ENCODE data around the gene CUZD1.

CUZD1 gene

DNA sequence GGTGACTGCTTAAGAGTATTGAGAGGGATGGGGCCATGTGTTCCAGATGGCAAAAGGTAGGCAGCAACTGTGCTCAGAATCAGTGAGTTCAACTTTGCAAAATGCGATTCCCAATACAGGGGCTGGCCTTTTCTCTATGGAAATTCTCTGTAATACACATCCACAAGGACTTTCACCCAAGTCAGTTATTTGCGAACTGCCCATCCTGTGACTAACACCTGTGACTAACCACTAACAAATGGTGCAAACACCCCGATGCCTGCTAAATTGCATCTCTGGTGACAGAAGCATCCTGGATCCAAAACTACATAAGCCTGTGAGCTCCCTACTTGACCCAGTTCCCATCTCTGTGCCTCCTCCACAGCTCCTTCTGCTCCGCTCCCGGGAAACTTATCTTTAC lies 9.0 kb upstream of the CUZD1 start:
- no peak for DNase-seq (ENCODE audit: low spot score)

DNA sequence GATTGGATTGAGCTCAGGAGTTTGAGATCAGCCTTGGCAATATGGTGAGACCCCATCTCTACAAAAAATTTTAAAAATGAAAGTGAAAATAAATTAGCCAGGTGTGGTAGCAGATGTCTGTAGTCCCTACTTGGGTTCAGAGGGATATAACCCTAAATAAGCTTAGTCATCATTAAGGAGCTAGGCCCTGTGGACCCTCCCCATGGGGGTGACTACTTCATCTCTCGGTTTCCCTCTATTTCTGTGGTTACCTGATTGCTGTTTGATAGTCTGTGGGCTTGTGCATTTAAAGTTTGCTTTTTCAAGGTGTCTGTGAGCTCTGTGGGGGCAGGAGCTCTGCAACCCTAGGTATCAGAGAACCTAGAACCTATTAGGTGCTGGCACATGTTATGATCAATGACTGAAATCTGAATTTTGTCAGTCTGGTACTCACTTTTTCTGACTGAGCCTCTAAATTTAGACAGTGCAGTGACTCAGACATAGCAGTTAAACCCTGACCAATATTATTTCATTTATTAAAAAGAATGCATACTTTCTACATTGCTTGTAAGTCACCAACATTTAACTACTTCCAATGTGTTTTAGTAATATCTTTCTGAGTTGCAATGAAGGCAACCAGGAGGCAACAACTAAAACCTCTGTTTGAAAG lies 8.1 kb upstream of the CUZD1 start:
- DNase-seq (ENCODE audit: low spot score) = no peak

DNA sequence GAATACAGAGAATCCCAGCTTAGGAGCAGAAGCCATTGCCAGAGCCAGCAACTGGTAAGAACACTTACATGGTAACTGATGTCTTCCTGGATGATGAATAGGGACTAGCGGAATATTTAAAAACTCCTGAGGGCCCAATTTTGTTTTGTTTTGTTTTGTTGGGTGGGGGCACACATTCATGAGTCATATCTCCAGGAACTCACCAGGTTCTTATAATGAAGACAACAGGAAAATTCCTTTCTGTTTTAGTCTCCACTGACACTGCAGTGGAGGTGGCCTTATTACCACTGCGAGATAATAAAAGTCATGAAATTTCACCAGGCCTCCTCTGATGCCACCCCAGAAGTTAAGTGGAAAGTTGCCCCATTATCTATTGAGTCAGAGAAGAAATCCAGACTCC lies 6.6 kb upstream of the CUZD1 start:
- no peak for DNase-seq (ENCODE audit: low spot score)

DNA sequence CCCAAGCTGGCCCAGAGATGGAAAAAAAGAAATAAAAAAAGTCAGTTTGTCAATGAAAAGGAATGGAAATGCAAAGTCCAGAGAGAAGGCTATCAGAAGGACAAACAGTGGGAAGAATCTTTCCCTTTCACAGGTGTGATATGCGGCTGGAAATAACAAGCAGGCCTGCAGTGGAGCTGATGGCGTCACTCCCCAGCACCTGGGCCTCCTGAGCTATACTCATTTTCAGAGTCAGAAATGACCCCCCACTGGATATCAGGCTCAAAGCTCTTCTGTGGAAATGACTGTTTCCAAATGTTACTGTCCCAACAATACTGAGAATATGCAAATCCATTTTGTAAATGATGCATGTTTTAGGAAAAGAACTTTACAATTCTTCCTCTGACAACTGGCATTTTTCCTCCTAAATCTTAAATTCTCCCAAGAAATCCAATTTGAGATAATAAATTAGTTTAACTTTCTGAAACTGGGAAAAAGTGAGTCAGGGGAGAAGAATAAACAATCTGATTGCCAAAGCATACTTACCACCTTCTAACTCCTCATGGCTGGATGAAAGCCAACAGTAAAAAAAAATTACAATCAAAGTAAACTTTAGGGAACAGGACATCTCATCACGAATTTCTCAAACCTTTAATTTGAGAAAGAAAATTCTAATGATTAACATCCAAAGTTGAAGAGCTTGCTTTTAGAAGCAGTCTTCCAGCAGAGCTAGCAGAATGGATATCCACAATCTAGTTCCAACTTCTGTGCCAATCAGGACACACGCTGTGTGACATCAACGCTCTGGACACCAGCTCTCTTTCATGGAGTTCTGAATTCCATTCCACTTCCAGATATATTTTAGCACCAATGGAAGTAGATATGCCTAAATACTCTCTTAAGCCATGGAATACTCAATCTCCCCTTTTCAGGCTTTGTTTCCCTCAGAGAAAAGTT lies 5.3 kb upstream of the CUZD1 start:
- DNase-seq (ENCODE audit: low spot score) = no peak

DNA sequence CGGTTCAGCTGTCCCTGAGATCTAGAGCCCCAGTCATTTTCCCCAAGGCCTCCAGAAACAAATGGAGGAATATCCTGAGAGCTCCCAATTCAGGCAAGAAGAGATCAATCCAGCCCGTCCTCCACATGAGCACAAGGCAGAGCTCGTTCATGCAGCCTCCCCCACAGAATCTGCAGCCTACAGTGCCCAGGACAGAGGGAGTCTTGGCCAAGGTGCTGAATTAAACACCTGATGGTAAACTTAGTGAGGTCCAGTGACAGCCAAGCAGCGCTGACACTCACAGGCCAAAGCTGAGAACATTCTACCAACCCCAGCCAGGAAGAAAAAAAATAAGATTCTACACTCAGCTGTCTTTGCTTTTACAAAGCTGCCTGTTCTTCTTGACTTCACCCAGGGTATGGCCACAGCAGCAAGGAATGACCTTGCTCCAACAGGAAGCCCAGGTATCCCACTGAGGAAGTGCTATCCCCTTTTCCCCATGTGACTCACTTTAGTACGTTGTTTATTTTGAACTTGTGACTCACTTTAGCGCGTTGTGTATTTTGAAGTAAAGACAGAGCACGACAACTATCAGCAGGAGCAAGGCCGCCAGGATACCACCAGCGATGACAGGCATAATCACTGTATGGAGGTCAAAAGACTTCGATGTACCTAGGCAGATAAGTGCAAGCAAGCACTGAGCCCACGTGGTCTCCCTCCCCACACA lies 4.4 kb upstream of the CUZD1 start:
- DNase-seq (ENCODE audit: low spot score) = no peak

DNA sequence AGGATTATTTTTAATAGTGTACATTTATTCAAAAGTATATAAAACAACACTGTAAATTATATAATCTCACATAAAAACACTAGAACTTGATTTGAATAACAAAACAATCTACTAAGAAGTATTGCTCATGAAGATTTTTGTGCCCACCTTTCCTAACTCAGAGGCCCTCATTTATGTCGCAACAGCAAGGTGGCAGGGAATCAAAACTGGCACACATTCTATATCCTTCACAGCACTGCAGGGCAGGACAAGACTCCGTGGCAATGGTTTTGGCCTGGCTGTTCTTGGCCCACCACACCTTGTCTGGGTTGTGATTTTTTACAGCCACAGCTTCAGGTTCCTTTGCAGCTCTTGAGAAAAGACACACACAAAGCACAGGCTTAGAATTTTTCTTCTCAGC lies 3.4 kb upstream of the CUZD1 start:
- no peak for DNase-seq (ENCODE audit: low spot score)

DNA sequence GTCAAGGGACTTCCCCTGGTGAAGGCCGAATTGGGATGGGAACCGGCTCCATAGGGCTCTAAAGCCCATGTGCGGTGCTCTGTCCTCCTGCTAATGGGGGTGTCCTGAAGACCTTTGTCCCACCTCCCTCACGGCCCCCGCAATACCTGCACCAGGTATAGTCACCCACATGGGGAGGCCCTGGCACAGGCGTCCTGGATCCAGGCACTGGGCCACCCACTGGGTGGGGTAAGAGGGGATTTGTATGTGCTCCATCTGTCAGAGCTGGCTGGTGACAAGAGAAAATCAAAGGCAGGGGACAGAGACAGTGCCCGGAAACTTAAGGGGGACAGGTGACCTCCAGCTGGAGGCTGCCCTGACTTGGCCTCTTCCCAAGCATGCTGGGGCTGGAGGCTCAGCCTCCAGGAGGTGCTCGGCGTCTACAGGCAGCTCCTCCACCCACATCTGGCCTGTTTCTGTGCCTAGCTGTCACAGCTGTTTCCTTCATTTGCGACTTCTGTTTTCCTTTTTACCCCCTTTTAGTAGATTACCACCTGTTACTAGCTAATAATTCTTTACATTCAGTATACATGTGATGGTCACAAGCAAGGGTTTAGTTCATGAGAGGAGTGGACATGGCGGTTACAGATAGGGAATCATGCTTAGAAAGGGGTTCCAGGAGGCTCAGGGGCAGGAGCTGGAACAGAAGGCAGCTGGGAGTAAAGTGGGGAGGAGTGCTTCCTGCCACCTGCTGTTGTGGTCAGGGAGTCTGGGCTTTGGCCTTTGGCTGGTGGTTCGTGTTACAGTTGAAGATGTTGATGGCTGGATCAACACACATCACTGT lies 2.3 kb upstream of the CUZD1 start:
- DNase-seq (ENCODE audit: low spot score) = no peak

DNA sequence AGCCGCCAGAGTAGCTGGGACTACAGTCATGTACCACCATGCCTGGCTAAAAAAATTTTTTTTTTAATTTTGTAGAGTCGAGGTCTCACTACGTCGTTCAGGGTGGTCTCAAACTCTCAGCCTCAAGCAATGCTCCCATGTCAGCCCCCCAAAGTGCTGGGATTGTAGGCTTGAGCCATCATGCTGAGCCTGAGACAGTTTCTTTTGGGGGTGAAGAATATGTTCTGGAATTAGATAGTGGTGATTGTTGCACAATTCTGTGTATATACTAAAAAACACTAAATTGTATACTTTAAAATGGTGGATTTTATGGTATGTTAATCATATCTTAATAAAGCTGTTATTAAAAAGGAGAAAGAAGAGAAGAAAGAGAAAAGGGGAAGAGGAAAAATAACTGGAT lies 1.5 kb downstream of the CUZD1 start:
- DNase-seq (ENCODE audit: low spot score) = no peak

DNA sequence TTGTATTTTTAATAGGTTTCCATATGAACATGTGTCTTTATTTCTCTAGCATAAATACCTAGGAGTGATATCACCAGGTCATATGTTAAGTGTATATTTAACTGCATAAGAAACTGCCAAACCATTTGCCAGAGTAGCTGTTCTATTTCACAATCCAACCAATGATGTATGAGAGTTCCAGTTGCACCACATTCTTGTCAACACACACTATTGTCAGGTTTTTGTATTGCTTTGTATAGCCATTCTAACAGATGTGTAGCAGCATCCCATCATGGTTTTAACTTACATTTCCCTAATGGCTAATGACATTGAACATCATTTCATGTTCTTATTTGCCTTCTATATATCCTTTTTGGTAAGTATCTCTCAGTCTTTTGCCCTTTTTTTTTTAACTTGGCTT lies 4.1 kb downstream of the CUZD1 start:
- DNase-seq (ENCODE audit: low spot score) = no peak

DNA sequence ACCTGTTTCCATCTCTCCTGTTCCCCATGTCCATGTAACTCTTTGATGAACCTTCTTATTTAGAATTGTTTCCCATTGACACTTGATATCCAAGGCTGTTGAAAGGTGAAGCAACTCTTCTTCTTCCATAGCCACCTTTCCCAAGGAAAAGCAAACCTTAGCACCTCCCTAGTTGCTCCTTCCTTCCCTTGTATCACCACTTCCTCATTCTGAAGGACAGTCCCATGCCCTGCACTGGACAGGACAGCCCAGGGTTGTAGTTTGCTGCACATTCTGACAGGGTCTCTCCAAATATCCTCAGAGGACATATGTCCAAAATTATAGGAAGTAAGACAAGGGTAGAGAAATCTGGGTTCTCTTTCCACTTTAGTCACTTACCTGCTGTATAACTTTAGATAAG lies 6.2 kb downstream of the CUZD1 start:
- DNase-seq (ENCODE audit: low spot score) = no peak

DNA sequence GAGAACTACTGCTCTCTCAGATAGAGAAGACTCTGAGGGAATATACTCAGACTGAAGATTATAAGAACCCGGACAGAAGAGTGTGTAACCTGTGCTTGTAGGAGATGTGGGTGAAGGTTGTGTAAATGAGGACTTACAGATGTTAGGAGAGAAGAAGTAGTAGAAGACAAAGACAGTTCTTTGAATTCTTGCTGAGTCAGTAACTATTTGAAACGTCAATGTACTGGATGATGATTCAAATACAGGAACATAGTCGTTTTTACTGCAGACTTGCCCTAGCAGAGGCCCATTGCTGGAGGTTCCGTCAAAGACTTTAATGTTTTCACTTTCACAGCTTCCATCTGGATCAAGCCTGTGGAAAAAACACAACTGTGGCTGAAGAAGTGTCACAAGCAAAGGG lies 6.8 kb downstream of the CUZD1 start:
- no peak for DNase-seq (ENCODE audit: low spot score)

DNA sequence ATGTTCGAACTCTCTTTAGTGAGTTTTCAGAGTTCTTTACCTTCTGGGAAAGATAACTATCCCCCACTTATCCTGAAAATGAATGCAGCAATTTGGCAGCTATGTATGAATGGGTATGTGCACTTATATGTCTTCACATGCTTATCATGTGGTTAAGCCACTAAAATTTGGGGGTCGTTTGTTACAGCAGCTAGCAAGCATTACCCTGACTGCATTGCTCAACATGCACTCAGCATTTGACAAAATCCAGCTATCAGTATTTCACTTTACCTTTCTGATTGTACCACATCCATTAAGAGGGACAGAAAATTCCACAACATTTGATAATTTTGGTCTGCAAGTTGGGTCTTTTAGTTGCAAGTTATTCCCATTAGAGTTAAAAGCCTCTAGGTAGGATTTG lies 9.7 kb downstream of the CUZD1 start:
- no peak for DNase-seq (ENCODE audit: low spot score)

DNA sequence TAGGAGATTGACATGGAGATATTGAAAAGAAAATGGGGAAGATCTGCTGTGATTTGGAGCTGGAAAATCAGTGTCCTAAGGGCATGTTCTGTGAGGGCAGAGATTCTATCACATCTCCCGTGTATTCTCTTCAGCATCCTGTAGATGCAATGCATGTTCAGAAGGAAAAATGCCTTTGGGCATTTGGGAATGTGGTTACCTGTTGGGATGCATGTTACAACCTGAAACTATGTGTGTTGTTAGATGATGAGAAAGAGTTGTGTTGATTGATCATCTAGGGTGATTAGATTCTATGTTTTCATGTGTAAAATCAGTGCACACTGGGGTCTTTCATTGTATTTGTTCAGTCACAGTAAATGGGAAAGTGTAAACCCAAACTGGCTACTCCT lies 14.7 kb downstream of the CUZD1 start:
- DNase-seq (ENCODE audit: low spot score) = no peak

DNA sequence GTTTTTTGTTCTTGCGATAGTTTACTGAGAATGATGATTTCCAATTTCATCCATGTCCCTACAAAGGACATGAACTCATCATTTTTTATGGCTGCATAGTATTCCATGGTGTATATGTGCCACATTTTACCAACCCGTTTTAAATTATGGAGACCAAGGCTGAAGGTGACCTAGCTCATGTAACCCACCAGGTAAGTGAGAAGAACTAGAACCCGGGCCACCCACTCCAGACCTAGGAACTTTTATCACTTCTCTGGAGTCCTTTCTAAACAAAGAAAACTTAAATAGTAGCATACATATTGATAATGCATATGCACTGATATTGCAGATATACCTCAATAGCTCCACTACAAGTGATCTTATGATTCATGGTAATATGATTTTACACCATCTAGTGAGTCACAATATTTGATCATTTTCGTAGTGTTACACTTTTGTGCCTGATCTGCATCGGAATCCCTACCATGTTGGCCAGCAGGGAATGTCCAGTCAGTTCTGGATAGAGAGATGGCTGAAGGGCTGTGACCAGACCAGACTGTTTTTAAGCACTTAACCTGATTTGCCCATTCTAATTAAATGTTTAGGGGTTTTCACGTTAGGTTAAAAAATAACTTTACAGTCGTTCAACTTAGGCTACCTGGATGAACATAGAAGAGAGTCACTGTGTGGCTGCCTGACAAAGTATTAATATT lies 15.2 kb downstream of the CUZD1 start:
- no peak for DNase-seq (ENCODE audit: low spot score)

DNA sequence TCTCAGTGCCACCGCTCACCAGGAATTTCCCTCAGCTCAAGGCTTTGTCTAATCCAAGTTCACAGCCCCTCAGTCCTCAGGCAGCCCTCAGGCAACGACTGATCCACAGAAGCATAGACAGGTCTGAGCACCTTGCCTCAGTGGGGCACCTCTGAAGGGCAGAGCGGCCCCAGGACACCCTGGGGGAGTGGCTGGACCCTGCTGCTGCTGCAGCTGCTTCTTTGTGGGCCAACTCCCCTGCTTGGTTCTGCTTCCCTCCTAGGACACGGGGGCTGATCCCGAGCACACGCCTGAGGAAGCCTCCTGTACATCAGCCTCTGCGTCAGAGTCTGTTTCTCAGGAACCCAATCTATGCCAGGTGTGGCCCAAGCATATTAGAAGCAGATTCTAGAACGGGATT lies 16.2 kb downstream of the CUZD1 start:
- DNase-seq (ENCODE audit: low spot score) = no peak

DNA sequence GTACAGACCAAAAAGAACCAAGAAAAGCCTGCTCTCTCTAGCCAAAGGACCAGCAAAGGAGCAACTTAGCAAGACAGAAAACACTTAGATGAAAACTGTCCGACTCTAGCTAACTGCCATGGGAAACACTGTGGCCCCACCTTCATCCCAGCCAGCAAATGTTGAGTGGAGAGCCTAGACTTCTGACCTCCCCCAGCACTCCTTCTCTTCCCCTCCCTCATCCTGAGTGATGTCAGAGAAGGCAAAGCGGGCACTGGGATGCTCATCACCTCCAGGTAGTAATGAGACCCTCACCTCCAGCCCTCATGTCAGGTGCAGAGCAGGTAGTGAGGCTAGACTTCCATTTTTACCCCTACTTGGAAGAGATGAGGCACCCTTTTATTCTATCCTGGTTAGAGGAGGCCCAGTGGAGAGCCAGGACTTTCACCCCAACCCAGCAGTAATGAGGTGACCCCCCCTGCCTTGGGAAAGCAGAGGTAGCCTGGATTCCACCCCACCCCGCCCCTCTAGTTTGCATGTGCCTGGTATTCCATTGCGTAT lies 16.9 kb downstream of the CUZD1 start:
- DNase-seq (ENCODE audit: low spot score) = no peak

DNA sequence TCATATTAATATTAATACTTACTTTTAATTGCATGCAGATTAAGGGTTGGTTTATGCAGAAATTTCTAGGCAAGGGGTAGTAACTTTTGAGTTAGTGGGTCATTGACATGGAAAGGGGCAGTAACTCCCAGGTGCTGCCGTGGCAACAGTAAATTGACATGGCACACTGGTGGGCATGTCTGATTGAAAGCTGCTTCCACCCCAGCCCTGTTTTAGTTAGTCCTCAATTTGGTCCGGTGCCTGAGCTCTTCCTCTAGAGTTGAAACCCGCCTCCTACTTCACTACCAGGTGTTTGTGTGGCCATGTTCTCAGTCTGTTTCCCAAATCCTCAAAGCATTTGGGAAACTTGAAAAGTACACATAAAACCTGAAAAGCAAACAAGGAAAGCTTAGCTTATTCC lies 18.4 kb downstream of the CUZD1 start:
- no peak for DNase-seq (ENCODE audit: low spot score)

DNA sequence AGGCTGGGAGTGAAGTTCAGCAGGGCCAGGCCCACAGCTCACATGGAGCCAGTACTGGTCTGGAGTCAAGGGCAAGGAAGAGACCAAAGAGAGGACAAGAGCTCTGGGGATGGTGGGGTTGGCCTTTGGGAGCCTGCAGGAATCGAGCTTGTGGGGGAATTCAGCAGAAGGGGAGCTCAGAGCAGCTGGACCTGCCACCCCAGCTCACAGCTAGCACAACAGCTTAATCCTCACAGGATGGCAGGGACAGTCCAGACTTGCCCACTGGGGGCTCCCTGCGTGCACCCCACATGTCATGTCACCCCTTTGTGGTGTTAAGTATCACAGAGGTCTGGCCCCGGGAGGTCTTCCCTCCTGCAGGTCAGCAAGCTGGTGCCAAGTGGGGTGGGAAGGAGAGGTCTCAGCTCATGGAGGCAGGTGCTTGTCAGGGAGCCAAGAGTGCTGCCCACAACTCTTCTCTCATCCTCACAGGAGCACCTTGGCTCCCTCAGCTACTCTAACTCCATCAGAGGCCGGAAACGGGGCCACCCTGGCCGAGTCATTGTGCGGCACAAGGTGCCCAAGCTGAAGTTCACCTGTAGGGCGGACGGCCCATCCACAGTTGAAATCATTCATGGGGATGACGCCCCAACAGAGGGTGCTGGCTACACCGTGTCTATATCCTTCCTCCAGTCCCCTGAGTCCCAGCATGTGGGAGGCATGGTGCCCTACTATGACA lies 22.5 kb downstream of the CUZD1 start:
- DNase-seq (ENCODE audit: low spot score) = no peak

DNA sequence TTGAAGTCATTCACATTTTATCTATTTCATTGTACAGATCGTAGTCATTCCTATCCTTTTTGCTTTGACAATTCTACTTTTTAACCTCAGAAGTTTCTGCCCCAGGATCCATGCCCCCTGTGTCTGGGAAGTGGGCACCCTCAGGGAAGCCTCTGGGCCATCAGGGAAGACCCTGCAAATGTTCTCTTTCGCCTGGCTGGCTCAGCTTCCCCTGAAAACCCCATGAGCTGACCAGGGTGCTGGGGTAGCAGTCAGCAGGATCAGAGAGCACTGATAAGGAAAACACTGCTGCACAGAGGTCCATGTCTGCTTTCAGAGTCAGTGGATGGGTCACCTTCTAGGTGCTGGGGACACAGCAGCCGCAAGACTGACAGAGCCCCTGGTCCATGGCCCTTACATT lies 23.8 kb downstream of the CUZD1 start:
- no peak for DNase-seq (ENCODE audit: low spot score)

DNA sequence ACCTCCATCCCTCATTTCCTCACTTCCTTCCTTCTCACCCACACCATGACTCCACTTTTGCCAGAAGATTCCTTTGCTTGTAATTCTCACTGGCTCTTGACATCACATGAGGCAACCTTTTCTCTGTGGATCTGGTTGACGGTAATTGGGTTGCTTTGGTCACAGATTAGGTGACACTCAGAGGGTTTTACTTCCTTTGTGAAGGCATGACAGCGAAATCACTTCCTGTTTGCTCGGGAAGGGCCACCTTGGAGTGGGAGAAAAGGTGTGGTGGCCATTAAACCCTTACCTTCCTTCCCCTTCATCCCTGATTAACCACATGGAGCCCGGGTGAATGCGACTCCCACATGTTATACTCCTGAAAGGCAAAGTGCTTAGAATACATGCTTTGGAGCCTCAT lies 30.2 kb downstream of the CUZD1 start:
- DNase-seq (ENCODE audit: low spot score) = no peak

DNA sequence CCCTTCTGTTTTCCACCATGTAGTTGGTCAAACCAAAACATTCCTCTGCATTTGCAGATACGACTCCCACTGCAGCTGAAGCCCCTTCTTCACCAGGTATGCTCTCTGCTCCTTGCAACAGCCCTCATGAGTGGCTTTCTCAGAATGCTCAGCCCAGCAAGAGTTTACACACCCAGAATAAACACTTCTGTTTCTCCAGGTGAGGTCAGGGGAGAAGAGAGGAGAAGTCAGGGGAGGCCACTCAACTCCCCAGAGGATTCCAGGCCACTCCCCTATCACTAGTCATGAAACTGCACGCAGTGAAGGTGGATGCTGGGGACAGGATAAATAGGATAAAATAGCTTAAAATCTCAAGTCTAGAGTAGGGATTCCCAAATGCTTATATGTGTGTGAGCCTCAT lies 31.2 kb downstream of the CUZD1 start:
- no peak for DNase-seq (ENCODE audit: low spot score)
